HK-2 (cell line): ENCODE measurements around the gene CFAP299.

Experiments used
- DNase-seq: peaks from one replicate; pipeline ENCODE4 v3.0.0-alpha.2; 2018; ENCODE audit not compliant: unreplicated experiment

The CFAP299 gene

DNA sequence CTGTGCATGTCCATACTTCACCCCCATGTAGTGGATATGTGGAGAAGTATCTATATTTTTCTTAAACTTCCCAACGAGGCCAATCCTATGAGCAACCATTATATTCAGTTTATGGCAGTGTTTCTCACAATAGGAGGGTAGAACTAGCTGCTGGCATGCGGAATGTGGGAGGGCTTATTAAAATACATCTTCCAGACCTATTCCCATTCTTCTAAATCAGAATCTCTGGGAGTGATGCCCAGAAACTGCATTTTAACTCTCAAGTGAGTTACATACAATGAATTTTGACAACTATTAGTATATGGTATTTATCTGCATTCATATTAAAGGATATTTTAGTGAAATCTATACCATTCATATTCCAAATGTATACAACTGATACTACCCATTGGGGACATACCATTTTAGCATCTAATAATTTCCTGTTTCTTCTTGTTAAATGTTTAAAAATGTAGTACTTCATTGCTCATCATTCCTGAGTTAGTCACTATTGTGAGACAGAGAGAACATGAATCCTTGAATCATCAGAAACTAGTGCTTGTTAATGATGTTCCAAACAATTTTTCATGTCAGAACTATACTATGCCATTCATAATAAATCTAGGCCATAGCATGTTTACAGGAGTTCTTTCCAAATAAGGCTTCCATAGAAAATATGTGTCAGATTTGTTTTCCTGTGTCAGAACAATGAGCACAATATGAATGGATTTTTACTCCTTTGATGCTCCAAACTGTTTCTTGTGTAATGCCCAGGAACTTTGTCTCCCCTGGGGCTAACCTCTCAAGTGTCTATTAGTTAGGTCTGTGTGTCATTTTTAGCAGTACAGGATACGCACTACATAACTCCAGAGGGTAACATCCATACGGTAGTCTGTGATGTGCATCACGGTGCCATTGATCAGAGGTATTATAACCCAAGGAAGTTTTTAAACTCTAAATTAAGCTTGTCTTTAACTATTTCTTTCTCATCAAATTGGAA, 496.1 kb downstream of the CFAP299 start:
- no peak for DNase-seq

GRCh38 chr4:80839281-80839680, 503.8 kb downstream of the CFAP299 start:
- DNase-seq = no peak

DNA sequence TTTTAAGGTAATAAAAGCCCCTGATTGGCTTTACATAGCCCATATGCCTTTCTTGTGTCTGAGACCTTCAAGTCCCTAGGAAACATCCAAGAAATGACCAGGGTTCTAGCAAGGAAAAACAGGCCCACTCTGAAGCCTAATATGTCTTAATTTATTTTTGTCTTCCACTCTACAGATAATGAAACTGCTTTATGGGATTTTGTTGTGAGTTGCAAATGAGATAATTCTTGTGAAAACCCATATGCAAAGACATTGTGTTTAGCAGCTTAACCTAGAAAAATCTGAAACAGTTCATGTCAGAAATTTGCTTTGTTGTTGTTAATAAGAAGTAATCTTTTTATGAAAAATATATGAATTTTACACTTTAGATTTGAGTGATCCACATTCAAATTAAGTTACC, 504.3 kb downstream of the CFAP299 start:
- DNase-seq = no peak

DNA sequence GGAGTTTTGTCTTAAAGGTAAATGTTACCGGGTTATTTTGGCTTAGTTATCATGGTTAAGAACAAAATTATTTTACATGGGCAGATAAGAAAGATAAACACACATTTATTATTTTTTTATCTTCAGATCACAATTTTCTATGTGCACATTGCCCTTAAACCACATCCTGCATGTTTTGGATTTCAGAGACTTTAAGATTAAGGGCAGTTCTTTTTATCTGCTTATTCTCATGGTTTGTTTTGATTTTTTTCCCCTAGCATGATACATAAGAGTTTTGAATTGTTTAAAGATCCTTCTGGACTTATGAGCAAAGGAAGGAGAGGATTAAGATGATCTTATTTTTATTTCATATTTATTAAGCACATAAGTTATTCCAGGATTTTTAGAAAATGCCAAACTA, 504.9 kb downstream of the CFAP299 start:
- no peak for DNase-seq

GRCh38 chr4:80841587-80842281, 506.2 kb downstream of the CFAP299 start:
- DNase-seq = no peak

DNA sequence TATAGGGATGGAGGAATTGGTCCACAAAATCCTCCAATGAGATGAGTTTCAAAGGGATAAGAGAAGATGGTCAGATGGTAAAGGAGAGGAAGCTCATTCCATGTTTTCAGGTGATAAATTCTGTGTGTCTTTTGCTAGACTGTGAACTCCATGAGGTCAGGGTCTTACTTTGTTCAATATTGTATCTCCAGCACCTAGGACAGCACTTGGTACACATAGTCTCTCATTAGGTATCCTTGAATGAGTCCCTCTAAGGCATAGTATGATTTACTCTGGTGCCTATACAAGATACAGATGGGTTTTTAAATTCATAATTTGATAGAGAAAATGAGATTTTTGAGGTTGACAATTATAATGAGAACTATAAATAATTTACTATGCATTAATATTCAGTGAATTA, 510.7 kb downstream of the CFAP299 start:
- DNase-seq = no peak

GRCh38 chr4:80852061-80852460, 516.5 kb downstream of the CFAP299 start:
- DNase-seq = no peak

DNA sequence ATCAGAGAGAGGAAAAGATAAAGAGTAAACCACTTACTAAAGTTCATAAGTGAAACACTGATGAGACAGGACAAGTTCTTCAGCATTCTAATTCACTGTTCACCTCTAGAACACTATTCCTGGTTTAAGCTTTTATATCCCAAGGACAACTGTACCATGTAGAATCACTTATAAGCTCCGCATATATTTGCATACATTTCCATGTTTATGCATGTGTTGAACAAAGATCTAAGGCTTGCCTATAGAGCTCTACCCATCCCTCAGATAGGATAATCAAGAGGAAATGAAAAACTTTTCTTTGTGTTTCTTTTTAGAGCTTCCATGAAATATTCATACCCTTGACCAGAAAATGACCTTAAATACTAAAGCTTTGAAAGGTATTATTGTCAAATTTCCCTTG, 538.0 kb downstream of the CFAP299 start:
- DNase-seq = no peak

GRCh38 chr4:80874979-80875378, 539.4 kb downstream of the CFAP299 start:
- no peak for DNase-seq

DNA sequence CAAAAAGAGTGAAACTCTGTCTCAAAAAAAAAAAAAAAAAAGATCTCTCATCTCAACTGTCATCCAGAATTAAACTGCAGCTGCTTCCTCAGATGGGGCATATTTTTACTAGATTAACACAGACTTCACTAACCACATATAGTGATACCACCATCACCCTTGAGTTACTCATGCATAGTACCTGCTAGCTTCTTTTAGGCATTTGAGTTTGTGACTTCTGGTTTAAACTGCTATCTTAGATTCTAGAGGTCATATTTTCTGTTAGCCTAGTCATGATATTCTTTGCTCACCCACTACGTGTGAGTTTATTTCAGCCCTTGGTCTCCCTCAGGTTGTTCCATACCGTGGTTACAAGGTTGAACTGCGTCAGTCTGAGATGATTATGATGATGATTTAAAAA, 540.1 kb downstream of the CFAP299 start:
- no peak for DNase-seq

DNA sequence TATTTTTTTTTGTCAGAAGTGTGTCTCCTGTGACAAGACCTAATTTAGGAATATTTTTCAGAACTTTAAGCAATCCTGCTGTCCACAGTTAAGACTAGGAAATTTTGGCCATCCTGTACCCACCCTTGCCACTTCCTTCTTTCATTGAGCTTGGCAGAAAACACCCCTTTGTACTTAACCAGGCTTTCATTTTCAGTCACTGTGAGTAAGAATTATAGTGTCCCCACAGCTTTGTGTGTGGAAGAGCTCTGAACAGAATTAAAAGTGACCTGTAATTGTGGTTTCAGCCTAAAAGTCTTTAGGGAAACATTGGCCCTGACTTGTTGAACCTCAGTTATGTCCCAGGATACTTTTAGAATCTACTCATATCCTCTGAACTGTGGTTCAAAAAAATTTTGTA, 541.3 kb downstream of the CFAP299 start:
- no peak for DNase-seq

DNA sequence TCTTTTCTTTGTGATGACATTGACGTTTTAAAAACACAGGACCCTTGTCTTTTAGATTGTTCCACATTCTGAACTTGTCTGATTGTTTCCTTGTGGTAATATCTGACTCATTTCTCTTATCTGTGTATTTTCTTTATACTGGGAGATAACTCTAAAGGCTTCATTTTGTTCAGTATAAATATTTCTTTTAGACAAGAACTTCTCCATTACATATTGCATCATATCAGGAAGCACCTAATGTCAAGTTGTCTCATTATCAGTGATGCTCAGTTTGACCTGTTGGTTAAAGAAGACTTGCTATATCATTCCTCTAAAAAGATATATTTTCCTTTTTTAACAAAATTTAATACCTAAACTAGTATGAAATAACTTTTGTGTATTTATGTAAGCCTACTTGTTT, 542.7 kb downstream of the CFAP299 start:
- DNase-seq = no peak

DNA sequence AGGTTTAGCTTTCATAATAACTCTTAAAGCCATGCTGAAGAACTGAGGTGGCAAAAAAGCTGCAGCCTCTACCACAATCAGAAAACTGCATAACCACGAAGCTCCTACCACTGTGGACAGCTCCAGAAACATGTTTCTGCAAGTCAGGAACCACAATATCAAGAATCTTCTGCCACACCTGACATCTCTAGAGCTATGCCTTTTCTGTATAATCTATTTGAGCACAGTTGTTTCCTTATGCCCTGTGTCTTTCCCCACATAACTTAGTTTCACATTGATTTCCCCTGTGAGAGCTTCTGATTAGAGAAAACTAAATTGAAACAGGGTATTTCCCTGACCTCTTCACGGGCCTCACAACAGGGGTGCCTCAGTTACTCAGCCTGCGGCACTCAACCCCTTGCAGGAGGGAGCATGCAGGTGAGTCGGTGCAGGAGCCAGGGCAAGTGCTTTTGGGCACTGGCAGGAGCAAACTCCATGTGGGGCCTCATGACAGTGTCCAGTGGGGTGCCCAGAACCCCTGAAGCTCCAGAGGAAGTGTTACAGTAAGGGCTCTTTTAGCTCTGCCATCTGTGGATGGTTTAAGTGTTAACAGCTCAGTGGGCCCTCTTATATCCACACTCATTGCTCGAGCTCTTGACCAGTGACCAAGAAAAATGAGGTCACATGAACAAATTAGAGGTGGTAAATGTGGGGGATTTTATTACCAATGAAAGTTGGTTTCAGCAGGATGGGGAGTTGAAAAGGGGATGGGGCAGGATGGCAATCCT, 562.2 kb downstream of the CFAP299 start:
- DNase-seq = no peak

GRCh38 chr4:80900908-80901307, 565.4 kb downstream of the CFAP299 start:
- no peak for DNase-seq

GRCh38 chr4:80903020-80903419, 567.5 kb downstream of the CFAP299 start:
- no peak for DNase-seq

GRCh38 chr4:80909938-80910337, 574.4 kb downstream of the CFAP299 start:
- no peak for DNase-seq

DNA sequence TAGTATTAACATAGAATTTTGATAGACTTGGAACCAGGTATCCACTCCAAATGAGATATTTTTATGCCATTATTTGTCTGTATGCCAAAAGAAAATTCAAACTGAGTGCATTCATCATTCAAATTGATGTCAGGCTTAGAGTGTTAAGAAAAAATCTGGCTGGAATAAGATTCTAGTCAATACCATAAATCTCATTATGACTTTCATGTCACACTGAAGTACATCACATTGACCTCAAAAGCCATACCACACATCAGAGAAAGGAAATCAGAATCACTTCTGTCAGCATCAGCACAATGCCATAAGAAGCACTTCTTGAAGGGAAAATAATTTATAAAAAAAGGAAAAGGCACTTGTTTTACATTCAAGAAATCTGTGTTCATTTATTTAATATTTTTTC, 575.9 kb downstream of the CFAP299 start:
- DNase-seq = no peak

GRCh38 chr4:80912350-80912749, 576.8 kb downstream of the CFAP299 start:
- no peak for DNase-seq

DNA sequence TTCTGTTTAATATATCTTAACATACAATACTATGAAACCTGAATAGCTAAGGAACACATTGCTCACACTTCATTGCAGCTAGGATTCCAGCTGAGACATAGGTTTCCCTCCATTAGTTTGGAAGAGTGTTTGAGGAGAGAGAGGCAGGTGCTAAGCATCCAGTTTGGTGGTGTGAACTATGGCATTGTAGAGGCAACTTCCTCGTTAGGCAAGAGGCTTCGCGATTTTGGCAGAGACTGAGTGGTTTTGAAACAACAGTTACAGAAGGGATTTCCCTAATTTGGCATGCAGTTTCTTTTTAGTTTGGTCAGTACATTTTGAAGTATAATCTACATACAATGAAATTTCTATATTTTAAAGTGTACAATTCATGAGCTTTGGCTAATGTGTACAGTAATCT, 577.9 kb downstream of the CFAP299 start:
- no peak for DNase-seq

DNA sequence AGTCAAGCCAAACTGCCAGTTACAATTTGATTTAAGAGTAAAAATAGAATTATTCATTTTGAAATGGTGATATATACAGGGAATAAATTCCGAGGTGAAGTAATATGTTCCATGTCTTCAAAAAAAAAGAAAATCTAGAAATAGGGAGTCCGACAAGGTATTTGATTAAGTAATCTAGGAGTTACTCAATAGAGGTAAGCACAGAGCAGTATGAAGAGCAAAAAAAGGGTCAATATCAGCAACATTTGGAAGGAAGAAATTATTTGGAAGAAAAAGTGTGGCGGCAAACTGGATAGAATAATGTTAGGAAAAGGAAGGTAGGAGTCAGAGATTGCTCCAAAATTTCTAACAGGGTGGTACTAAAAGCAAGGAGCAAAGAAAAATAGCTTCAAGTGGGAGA, 581.2 kb downstream of the CFAP299 start:
- no peak for DNase-seq

DNA sequence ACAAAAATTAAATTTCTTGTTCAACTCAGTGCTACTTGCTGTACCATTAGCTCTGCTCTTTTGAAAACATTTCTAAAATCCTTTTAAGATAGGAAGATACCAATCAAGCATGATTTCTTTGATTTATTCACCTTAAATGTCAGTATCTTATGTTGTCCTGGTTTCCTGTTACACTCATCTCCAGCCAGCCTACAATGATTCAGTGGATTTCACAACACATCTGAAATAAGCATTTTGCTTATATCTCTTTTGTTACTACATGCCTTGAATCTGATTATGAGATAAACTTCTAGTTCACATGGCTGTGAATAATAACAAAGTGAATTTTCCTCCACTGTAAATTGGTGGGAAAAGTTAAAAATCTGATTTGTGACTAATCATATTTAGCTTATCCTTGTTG, 582.5 kb downstream of the CFAP299 start:
- DNase-seq = no peak

DNA sequence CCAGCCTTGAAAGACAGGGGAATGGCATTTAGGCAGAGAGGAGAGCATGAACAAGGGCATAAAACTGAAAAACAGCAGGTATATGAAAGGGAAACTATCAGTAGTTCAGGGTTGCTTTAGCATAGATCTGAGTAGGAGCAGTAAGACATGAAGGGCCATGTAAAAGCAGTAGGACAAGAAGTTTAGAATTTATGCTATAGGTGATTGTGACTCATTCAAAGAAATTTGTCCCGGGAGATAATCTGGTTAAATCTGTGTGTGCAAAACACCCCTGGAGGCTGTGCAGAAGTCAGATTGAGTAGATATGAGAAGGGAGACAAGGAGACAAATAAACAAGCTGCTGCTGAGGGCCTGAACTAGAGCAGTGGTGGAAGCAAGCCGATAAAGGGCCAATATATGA, 585.9 kb downstream of the CFAP299 start:
- no peak for DNase-seq
